GM12865 (cell line): Measurements from ENCODE around the gene HM13.
"Not testable (repeated sequence)": the region's sequence is repeated elsewhere in the genome, so short reads cannot be mapped to it uniquely, and the experiment has no call there.

Experiments used
- DNase-seq: peaks from one replicate; pipeline ENCODE4 v3.0.0; 2010; ENCODE audit warnings: low read depth
- H3K4me3 ChIP-seq: 2 replicates; pipeline ENCODE4 v1.5.1; 2011; ENCODE audit warnings: mild to moderate bottlenecking, low read depth, low read length, control low read depth
- TF ChIP-seq, protein P1 (sequence below): IDR thresholded peaks from 2 replicates; pipeline ENCODE4 v1.5.1; 2011; ENCODE audit warnings: low read length, control low read depth, low read depth, inconsistent platforms; ENCODE audit not compliant: insufficient read depth; ENCODE audit errors: missing control alignments

The HM13 gene

DNA sequence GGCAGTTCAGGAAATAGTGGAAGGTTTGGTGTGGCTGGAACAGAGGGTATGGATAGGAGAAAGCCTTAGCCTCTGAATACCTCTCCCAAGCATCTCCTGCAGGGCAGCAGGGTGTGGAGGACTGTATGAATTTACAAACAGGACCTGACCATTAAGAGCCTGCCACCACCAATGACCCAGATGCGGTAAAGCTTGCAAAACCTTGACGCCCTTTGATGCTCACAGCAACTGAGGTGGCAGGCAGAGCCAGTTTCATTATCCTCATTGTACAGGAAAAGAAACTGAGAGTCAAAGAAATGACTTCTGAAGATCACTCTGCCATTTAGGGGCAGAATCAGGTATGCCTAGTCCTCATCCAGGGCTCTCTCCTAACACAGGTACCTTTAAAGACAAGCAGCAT is 2.4 kb downstream of the HM13 start:
- H3K4me3 ChIP-seq = no peak overlapping the region
- peak; percentile 11 for DNase-seq
- TF ChIP-seq, protein P1, sequence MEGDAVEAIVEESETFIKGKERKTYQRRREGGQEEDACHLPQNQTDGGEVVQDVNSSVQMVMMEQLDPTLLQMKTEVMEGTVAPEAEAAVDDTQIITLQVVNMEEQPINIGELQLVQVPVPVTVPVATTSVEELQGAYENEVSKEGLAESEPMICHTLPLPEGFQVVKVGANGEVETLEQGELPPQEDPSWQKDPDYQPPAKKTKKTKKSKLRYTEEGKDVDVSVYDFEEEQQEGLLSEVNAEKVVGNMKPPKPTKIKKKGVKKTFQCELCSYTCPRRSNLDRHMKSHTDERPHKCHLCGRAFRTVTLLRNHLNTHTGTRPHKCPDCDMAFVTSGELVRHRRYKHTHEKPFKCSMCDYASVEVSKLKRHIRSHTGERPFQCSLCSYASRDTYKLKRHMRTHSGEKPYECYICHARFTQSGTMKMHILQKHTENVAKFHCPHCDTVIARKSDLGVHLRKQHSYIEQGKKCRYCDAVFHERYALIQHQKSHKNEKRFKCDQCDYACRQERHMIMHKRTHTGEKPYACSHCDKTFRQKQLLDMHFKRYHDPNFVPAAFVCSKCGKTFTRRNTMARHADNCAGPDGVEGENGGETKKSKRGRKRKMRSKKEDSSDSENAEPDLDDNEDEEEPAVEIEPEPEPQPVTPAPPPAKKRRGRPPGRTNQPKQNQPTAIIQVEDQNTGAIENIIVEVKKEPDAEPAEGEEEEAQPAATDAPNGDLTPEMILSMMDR = no peak

DNA sequence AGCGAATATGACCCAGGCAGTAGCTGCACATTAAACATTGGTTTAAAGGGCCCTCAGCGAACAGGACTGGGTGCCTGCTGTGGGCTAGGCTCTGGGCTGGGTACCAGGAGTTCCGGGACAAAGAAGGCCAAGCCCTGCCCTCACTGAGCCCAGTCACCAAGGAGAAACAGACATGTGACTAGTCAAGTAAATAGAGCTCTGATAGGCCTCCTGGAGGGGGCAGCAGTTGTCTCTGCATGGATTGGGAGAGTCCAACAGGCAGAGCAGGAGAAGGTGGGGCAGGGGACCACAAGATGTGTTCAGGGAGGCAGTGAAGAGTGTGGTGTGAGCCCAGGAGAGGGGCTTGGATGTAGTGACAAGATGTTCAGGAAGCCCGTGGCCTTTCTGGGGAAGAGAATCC is 3.1 kb downstream of the HM13 start:
- H3K4me3 ChIP-seq = no peak overlapping the region
- TF ChIP-seq, protein P1 = no peak
- no peak for DNase-seq

DNA sequence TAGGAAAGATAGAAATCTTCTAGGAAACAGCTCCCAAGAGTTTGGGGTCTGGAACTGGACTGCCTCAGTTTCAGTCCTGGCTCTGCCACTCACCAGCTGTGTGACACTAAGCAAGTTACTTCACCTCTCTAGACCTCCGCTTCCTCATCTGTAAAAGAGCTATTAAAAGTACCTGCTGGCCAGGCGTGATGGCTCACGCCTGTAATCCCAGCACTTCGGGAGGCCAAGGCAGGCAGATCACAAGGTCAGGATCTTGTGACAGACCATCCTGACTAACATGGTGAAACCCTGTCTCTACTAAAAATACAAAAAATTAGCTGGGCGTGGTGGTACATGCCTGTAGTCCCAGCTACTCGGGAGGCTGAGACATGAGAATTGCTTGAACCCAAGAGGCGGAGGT is 7.0 kb downstream of the HM13 start:
- DNase-seq, H3K4me3 ChIP-seq: not testable (repeated sequence)

DNA sequence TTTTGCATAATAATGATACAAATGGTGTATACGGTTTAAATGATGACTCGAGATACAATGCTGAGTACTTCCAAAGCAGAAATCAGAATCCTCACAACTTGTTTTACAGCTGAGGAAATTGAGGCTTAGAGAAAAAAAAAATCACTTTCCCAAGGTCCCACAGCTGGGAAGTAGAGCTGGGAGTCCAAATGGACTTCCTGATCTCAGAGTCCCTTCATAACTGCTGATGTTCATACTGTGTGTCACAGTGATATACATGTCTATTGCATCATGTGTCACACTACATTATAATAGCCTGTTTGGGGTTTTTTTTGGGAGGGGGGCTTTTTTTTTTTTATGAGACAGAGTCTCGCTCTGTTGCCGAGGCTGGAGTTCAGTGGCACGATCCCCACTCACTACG is 8.5 kb downstream of the HM13 start:
- no peak for DNase-seq
- TF ChIP-seq, protein P1 = no peak
- no peak overlapping the region for H3K4me3 ChIP-seq

DNA sequence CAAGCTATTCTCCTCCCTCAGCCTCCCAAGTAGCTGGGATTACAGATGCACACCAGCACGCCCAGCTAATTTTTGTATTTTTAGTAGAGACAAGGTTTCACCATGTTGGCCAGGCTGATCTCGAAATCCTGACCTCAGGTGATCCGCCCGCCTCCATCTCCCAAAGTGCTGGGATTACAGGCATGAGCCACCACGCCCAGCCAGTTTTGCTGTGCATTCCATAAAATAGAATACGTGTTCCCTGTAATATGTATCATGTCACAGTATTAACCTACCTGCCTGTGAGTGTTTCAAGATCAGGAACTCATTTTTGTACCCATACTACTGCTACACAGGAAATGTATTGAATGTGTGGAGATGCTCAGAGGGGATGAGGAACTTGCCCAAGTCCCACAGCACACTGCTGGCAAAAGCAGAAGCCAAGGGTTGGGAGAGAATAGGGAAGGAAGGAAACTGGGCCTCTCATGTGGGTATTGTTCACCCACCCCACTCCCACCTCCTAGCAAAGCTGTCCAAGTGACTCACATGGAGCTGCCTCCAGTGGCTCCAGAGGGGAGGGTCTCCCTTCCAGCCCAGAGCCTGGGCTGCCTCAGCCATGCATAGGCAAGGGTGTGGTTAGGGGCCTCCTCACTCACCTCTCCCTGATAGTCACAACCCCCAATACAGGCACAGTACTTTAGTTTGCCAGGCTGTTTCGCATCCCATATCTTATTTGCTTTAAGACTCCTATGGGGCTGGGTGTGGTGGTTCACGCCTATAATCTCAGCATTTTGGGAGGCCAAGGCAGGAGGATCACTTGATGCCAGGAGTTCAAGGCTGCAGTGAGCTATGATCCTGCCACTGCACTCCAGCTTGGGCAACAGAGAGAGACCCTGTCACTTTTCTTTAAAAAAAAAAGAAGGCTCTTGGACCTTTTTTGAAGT is 9.4 kb downstream of the HM13 start:
- DNase-seq = no peak
- no peak overlapping the region for H3K4me3 ChIP-seq
- TF ChIP-seq, protein P1 = no peak

DNA sequence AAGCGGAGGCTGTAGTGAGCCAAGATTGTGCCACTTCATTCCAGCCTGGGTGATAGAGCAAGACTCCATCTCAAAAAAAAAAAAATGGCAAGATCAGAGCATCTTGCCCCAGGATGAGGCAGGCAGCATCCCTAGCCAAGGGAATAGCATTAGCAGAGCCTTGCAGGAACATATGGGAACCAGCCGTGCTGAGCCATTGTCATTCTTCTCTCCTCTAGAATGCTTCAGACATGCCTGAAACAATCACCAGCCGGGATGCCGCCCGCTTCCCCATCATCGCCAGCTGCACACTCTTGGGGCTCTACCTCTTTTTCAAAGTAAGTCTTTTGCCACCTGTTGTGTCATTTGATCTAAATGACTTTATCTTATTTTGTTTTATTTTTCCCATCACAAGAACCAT is 13.0 kb downstream of the HM13 start:
- TF ChIP-seq, protein P1 = no peak
- no peak for DNase-seq
- H3K4me3 ChIP-seq = no peak overlapping the region

DNA sequence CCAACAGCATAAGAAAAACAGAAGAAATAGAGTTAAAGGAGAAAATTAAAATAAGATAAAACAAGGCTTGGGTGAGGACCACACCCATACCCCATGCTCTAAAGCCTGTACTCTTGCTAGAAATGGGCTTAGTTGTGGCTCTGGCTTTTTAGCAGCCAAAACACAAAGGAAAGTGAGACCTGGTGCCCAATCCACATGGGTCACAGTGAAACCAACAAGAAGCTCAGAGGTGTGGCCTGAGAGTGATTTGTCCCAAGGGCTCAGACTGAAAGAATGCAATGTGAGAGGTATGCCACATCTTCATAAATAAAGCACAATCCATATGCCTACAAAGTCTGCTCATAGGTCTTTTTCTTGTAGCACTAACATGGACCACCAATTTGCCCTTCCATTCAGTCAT is 21.1 kb downstream of the HM13 start:
- DNase-seq = no peak
- TF ChIP-seq, protein P1 = no peak
- H3K4me3 ChIP-seq = no peak overlapping the region
